ENCODE measurements around the gene EDC4. TPM values are rescaled to one million over a fixed set of nuclear protein-coding genes. Genes with fewer than 3 reads are reported as not detected.

The EDC4 gene
- polyA plus RNA-seq, 1 donor from 2014 or later: 66.0 TPM

GRCh38 chr16:67841816-67842508, 30.9 kb upstream of the EDC4 start, which contains the start of gene THAP11:
Gene THAP11, plus strand, starts transcription at chr16:67842320. Its CDS starts 235 bp downstream, at chr16:67842555.
- Histone ChIP-seq H3K79me2 (replicated peaks; ENCODE audit: insufficient read depth, low read length) (peaks cover 26% of the 10 kb centered on the region), H3F3A (ENCODE audit: insufficient read depth, low read length, poor library complexity, severe bottlenecking) (no peaks in the 10 kb centered on the region), H3K9me3 (ENCODE audit: low read length) (no peaks in the 10 kb centered on the region), H3K4me2 (ENCODE audit: low read length) (peak within 1 kb of the TSS; percentile 79), H4K20me1 (ENCODE audit: insufficient read depth) (no peaks in the 10 kb centered on the region), H3K27me3 (ENCODE audit: insufficient read depth, low read depth, low read length) (no peaks in the 10 kb centered on the region), H2AFZ (ENCODE audit: low read depth, low read length) (peak within 1 kb of the TSS; percentile 73), H3K9ac (ENCODE audit: low read length) (peak within 1 kb of the TSS; percentile 96), H3K36me3 (ENCODE audit: insufficient read depth, low read length) (no peaks in the 10 kb centered on the region), H3K27ac (ENCODE audit: low read length) (peak within 1 kb of the TSS; percentile 97), H3K4me3 (ENCODE audit: low read length) (peak within 1 kb of the TSS; percentile 97), H3K9me2 (ENCODE audit: insufficient read depth, low read length) (no peaks in the 10 kb centered on the region)
- no peak for TF ChIP-seq RAD21 (conservative IDR thresholded peaks at IDR 0.05)
- TF ChIP-seq POLR2AphosphoS5 (IDR thresholded peaks at IDR 0.05): peak; percentile 38
- TF ChIP-seq TAF1 (IDR thresholded peaks at IDR 0.05; ENCODE audit: low read depth): peak; percentile 33
- peak; percentile 75 for TF ChIP-seq MXI1 (conservative IDR thresholded peaks at IDR 0.05; ENCODE audit: poor library complexity, severe bottlenecking)
- TF ChIP-seq REST (IDR thresholded peaks at IDR 0.05; ENCODE audit: borderline replicate concordance): no peak
- TF ChIP-seq EP300 (conservative IDR thresholded peaks at IDR 0.05; ENCODE audit: poor library complexity, severe bottlenecking): peak; percentile 18
- TF ChIP-seq SMC3 (conservative IDR thresholded peaks at IDR 0.05; ENCODE audit: poor library complexity): peak; percentile 64
- peak; percentile 98 for TF ChIP-seq CTCF (IDR thresholded peaks at IDR 0.05; ENCODE audit: poor library complexity, severe bottlenecking)
- TF ChIP-seq EZH2 (IDR thresholded peaks at IDR 0.05; ENCODE audit: borderline replicate concordance, insufficient read depth, low read length, poor library complexity, severe bottlenecking): no peak

- H3K36me3 ChIP-seq (ENCODE audit: insufficient read depth, low read length): no peaks in the 10 kb centered on the region
- TF ChIP-seq MXI1 (conservative IDR thresholded peaks at IDR 0.05; ENCODE audit: poor library complexity, severe bottlenecking) (no peak), CTCF (IDR thresholded peaks at IDR 0.05; ENCODE audit: poor library complexity, severe bottlenecking) (peak; percentile 74), EP300 (conservative IDR thresholded peaks at IDR 0.05; ENCODE audit: poor library complexity, severe bottlenecking) (no peak), SMC3 (conservative IDR thresholded peaks at IDR 0.05; ENCODE audit: poor library complexity) (peak; percentile 47), POLR2AphosphoS5 (IDR thresholded peaks at IDR 0.05) (peak; percentile 51), RAD21 (conservative IDR thresholded peaks at IDR 0.05) (peak; percentile 42), TAF1 (IDR thresholded peaks at IDR 0.05; ENCODE audit: low read depth) (peak; percentile 90), EZH2 (IDR thresholded peaks at IDR 0.05; ENCODE audit: borderline replicate concordance, insufficient read depth, low read length, poor library complexity, severe bottlenecking) (no peak), REST (IDR thresholded peaks at IDR 0.05; ENCODE audit: borderline replicate concordance) (peak; percentile 87)
- H3K9ac ChIP-seq (ENCODE audit: low read length): peak overlapping the region; percentile 96
- H2AFZ ChIP-seq (ENCODE audit: low read depth, low read length): peak overlapping the region; percentile 41
- peak overlapping the region; percentile 79 for H3K4me2 ChIP-seq (ENCODE audit: low read length)
- H3K27ac ChIP-seq (ENCODE audit: low read length): peak overlapping the region; percentile 97
- H3F3A ChIP-seq (ENCODE audit: insufficient read depth, low read length, poor library complexity, severe bottlenecking): no peaks in the 10 kb centered on the region
- no peaks in the 10 kb centered on the region for H4K20me1 ChIP-seq (ENCODE audit: insufficient read depth)
- H3K79me2 ChIP-seq (replicated peaks; ENCODE audit: insufficient read depth, low read length): peaks cover 33% of the 10 kb centered on the region
- no peaks in the 10 kb centered on the region for H3K9me2 ChIP-seq (ENCODE audit: insufficient read depth, low read length)
- H3K9me3 ChIP-seq (ENCODE audit: low read length): no peaks in the 10 kb centered on the region
- H3K27me3 ChIP-seq (ENCODE audit: insufficient read depth, low read depth, low read length): no peaks in the 10 kb centered on the region
- peak overlapping the region; percentile 97 for H3K4me3 ChIP-seq (ENCODE audit: low read length)
Measured at GRCh38 chr16:67842509-67843342, 30.1 kb upstream of the EDC4 start.

All from neural cell (in vitro differentiated cells).